Measurements from ENCODE around the gene MMP21.

MMP21 gene

DNA sequence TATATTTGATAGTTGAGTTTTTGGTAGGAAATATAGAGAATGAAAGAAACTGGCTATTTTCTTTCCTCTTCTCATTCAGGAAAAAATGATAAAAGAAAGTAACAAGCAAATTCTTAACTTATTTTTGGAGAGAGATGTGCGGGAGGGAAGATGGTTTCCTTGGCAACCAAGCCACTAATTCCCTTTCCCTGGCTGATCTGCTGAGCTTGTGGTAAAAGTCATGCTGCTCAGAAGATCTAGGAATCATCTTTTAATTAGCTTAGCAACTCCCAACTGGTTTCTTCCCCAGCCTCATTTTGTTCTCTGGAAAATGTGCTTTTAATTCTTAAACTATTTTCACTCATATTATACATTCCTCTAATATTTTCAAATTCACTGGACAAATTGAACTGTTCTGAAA lies 35.6 kb upstream of the MMP21 start:
- H2AFZ ChIP-seq, result no peak overlapping the region
- no peak overlapping the region for H3K9ac ChIP-seq
- H3K4me3 ChIP-seq (ENCODE audit: low read depth, low read length), result no peak overlapping the region
- H3K4me2 ChIP-seq (ENCODE audit: low read length), result no peak overlapping the region
- H3K27ac ChIP-seq, result no peak overlapping the region
- H3K79me2 ChIP-seq, result peaks cover 4% of the 10 kb centered on the region
- H3K4me1 ChIP-seq, result peaks cover 3% of the 10 kb centered on the region
- H3K36me3 ChIP-seq (ENCODE audit: control insufficient read depth, insufficient read depth, low read length), result no peaks in the 10 kb centered on the region
- TF ChIP-seq, protein P1, sequence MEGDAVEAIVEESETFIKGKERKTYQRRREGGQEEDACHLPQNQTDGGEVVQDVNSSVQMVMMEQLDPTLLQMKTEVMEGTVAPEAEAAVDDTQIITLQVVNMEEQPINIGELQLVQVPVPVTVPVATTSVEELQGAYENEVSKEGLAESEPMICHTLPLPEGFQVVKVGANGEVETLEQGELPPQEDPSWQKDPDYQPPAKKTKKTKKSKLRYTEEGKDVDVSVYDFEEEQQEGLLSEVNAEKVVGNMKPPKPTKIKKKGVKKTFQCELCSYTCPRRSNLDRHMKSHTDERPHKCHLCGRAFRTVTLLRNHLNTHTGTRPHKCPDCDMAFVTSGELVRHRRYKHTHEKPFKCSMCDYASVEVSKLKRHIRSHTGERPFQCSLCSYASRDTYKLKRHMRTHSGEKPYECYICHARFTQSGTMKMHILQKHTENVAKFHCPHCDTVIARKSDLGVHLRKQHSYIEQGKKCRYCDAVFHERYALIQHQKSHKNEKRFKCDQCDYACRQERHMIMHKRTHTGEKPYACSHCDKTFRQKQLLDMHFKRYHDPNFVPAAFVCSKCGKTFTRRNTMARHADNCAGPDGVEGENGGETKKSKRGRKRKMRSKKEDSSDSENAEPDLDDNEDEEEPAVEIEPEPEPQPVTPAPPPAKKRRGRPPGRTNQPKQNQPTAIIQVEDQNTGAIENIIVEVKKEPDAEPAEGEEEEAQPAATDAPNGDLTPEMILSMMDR (IDR thresholded peaks at IDR 0.05), result no peak
- H3K9me3 ChIP-seq (ENCODE audit: control insufficient read depth, low read length), result no peaks in the 10 kb centered on the region
- H3K27me3 ChIP-seq (ENCODE audit: control insufficient read depth, insufficient read depth, low read length), result no peaks in the 10 kb centered on the region

DNA sequence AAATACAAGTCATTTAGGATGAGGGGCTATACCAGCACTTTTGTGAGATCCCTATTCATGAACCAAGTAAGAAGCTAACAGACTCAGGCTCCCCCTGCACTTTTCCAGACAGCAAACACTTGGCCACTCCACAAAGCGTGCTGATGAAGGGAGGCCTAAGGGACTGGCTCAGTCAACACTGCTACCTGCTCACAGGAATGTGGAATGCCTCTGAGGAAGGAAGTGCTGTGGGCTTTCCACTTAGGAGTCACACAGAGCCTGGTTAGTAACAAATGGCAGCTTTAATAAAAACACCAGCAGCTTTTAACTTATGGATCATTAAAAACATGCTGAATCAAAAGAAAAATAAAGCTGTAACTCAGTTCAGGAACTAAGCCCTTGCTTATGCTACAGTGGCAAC lies 32.4 kb upstream of the MMP21 start:
- no peak overlapping the region for H2AFZ ChIP-seq
- no peaks in the 10 kb centered on the region for H3K36me3 ChIP-seq (ENCODE audit: control insufficient read depth, insufficient read depth, low read length)
- no peak overlapping the region for H3K4me3 ChIP-seq (ENCODE audit: low read depth, low read length)

DNA sequence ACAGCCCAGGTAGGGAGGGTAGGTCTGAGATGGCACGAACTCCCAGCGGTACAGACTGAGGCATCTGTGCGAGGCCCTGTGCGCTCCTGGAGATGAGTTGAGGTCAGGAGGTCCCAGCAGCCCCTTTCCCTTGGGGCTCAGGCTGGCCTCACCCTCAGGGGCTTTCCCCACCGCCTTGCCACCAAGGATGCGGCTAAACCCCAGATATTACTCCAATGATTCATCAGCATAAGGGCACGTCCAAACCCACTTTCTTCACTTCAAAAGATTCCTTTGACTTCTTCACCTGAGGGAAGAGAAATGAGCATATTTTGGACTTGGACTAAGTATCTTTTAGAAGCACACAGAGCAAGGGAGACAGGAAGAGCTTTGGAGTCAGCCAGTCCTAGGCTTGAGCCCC lies 27.1 kb upstream of the MMP21 start:
- no peaks in the 10 kb centered on the region for H3K79me2 ChIP-seq
- H3K27me3 ChIP-seq (ENCODE audit: control insufficient read depth, insufficient read depth, low read length), result no peaks in the 10 kb centered on the region
- no peak overlapping the region for H3K27ac ChIP-seq
- TF ChIP-seq, protein P1 (IDR thresholded peaks at IDR 0.05), result no peak
- H3K36me3 ChIP-seq (ENCODE audit: control insufficient read depth, insufficient read depth, low read length), result no peaks in the 10 kb centered on the region
- H2AFZ ChIP-seq, result no peak overlapping the region
- H3K4me1 ChIP-seq, result peaks cover 6% of the 10 kb centered on the region
- no peak overlapping the region for H3K4me3 ChIP-seq (ENCODE audit: low read depth, low read length)
- H3K9me3 ChIP-seq (ENCODE audit: control insufficient read depth, low read length), result no peaks in the 10 kb centered on the region
- H3K9ac ChIP-seq, result no peak overlapping the region
- H3K4me2 ChIP-seq (ENCODE audit: low read length), result no peak overlapping the region

More for the DNA sequence above, 32.4 kb upstream of the MMP21 start:
- Histone ChIP-seq H3K27me3 (ENCODE audit: control insufficient read depth, insufficient read depth, low read length) (no peaks in the 10 kb centered on the region), H3K79me2 (no peaks in the 10 kb centered on the region), H3K9ac (no peak overlapping the region), H3K27ac (no peak overlapping the region), H3K4me1 (peaks cover 4% of the 10 kb centered on the region), H3K4me2 (ENCODE audit: low read length) (no peak overlapping the region), H3K9me3 (ENCODE audit: control insufficient read depth, low read length) (no peaks in the 10 kb centered on the region)
- TF ChIP-seq, protein P1 (IDR thresholded peaks at IDR 0.05), result no peak

DNA sequence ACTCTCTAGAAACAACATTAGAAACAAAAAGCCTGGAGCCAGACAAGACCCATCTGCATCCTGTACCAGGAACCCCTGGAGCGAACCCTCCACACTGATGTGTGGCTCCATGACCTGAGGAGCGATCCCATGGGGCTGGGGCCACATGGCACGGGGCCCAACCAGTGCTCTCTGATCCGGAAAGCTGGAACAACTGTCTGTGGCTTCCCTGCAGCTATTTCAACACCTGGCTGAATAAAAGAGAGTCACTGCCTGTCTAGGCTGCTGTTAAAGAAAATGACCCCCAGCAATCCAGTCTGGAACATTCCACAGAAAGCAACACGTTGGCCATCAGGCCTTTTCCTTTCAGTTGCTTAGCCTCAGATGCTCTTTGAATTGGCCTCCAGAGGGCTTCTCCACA lies 26.5 kb upstream of the MMP21 start:
- TF ChIP-seq, protein P1 (IDR thresholded peaks at IDR 0.05), result no peak
- H3K79me2 ChIP-seq, result no peaks in the 10 kb centered on the region

DNA sequence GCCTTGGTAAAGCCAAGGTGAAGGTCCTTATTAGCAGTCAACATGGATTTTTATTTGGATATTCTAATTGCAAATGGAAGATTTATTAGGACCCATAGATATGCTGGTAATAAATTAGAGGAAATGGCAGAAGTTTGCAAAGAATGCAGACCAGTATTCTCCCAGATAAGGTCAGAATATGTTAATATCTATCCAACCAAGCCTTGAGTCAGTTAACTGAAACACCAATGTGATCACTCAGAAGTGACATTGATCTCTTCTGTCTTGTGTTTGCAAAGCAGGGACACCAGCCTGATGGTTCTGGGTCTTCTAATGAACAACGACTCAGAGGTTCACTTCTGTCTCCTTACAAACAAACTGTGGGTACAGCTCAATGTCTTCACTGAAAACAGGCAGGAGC lies 26.0 kb upstream of the MMP21 start:
- Histone ChIP-seq H3K4me2 (ENCODE audit: low read length) (no peak overlapping the region), H3K9ac (no peak overlapping the region), H3K79me2 (no peaks in the 10 kb centered on the region), H3K36me3 (ENCODE audit: control insufficient read depth, insufficient read depth, low read length) (no peaks in the 10 kb centered on the region), H3K4me3 (ENCODE audit: low read depth, low read length) (no peak overlapping the region), H3K9me3 (ENCODE audit: control insufficient read depth, low read length) (no peaks in the 10 kb centered on the region), H2AFZ (no peak overlapping the region), H3K27ac (no peak overlapping the region), H3K27me3 (ENCODE audit: control insufficient read depth, insufficient read depth, low read length) (no peaks in the 10 kb centered on the region), H3K4me1 (peaks cover 15% of the 10 kb centered on the region)
- TF ChIP-seq, protein P1 (IDR thresholded peaks at IDR 0.05), result no peak

More for the DNA sequence above, 26.5 kb upstream of the MMP21 start:
- H2AFZ ChIP-seq, result no peak overlapping the region
- no peak overlapping the region for H3K9ac ChIP-seq
- H3K36me3 ChIP-seq (ENCODE audit: control insufficient read depth, insufficient read depth, low read length), result no peaks in the 10 kb centered on the region
- H3K27me3 ChIP-seq (ENCODE audit: control insufficient read depth, insufficient read depth, low read length), result no peaks in the 10 kb centered on the region
- H3K4me1 ChIP-seq, result peaks cover 12% of the 10 kb centered on the region
- H3K4me3 ChIP-seq (ENCODE audit: low read depth, low read length), result no peak overlapping the region
- H3K27ac ChIP-seq, result no peak overlapping the region
- no peaks in the 10 kb centered on the region for H3K9me3 ChIP-seq (ENCODE audit: control insufficient read depth, low read length)
- H3K4me2 ChIP-seq (ENCODE audit: low read length), result no peak overlapping the region

Data from parathyroid adenoma (tissue), 2 donors.